MCF 10A (cell line): Measurements from ENCODE around the gene TTC33. TPM values are rescaled to one million over a fixed set of nuclear protein-coding genes. Genes with fewer than 3 reads are reported as not detected.
"Not testable (repeated sequence)": the region's sequence is repeated elsewhere in the genome, so short reads cannot be mapped to it uniquely, and the experiment has no call there.

Experiments
- BruUV-seq: library from RNA; stranded (reverse); fragments of 400-500 nt; replicated peaks from 2 replicates; lab custom pipeline; 2021; lab: Mats Ljungman, UMichigan
- CTCF ChIA-PET: fragments of 300-600 bp; sonication (Branson Sonifier 250); formaldehyde crosslinking; extraction: SDS; loops from one replicate; lab custom pipeline; 2021; ENCODE audit warnings: antibody characterized with exemption, inconsistent platforms; lab: Yijun Ruan, JAX
- POLR2A ChIA-PET: fragments of 300-600, 350-650 bp; sonication (Branson Sonifier 250); formaldehyde crosslinking; extraction: SDS; loops from one replicate; lab custom pipeline; 2020; ENCODE audit warnings: antibody characterized with exemption, inconsistent platforms; lab: Yijun Ruan, JAX
- DNase-seq: peaks from one replicate; pipeline ENCODE4 v3.0.0-alpha.2; 2018; ENCODE audit not compliant: unreplicated experiment
- H3K27ac Mint-ChIP-seq: one replicate; pipeline ENCODE4 v1.8.0; 2022; ENCODE audit warnings: mild to moderate bottlenecking, low read depth, mixed read lengths; ENCODE audit not compliant: unreplicated experiment
- H3K27me3 Mint-ChIP-seq: one replicate; pipeline ENCODE4 v1.8.0; 2022; ENCODE audit warnings: mixed read lengths; ENCODE audit not compliant: insufficient read depth, unreplicated experiment
- H3K36me3 Mint-ChIP-seq: one replicate; pipeline ENCODE4 v1.8.0; 2022; ENCODE audit warnings: mild to moderate bottlenecking, moderate library complexity, mixed read lengths; ENCODE audit not compliant: insufficient read depth, unreplicated experiment
- H3K4me1 Mint-ChIP-seq: one replicate; pipeline ENCODE4 v1.8.0; 2022; ENCODE audit warnings: mixed read lengths; ENCODE audit not compliant: insufficient read depth, unreplicated experiment
- H3K4me3 Mint-ChIP-seq: one replicate; pipeline ENCODE4 v1.8.0; 2022; ENCODE audit warnings: mild to moderate bottlenecking, moderate library complexity, mixed read lengths; ENCODE audit not compliant: unreplicated experiment
- H3K9me3 Mint-ChIP-seq: one replicate; pipeline ENCODE4 v1.8.0; 2022; ENCODE audit warnings: mixed read lengths; ENCODE audit not compliant: unreplicated experiment
- intact Hi-C: fragments of 100-400 bp; cut with micrococcal nuclease; formaldehyde crosslinking; loops from 2 replicates; pipeline ENCODE4 v1.14.1; 2022
- total RNA-seq: library from RNA; stranded (reverse); gene quantifications from 2 replicates; pipeline ENCODE4 v1.2.3, GENCODE V29; 2022
- TF ChIP-seq, protein P1 (sequence below): fragments of 200-600 bp; IDR thresholded peaks from one replicate; pipeline ENCODE4 v1.8.0; 2022; ENCODE audit warnings: antibody characterized with exemption, mild to moderate bottlenecking; ENCODE audit not compliant: unreplicated experiment

Gene TTC33
- total RNA-seq, 1 experiment from 2014 or later = 13.3 TPM

- no peaks in the 10 kb centered on the region for H3K27me3 Mint-ChIP-seq
- no peak overlapping the region for H3K27ac Mint-ChIP-seq
- DNase-seq = no peak
- TF ChIP-seq, protein P1, sequence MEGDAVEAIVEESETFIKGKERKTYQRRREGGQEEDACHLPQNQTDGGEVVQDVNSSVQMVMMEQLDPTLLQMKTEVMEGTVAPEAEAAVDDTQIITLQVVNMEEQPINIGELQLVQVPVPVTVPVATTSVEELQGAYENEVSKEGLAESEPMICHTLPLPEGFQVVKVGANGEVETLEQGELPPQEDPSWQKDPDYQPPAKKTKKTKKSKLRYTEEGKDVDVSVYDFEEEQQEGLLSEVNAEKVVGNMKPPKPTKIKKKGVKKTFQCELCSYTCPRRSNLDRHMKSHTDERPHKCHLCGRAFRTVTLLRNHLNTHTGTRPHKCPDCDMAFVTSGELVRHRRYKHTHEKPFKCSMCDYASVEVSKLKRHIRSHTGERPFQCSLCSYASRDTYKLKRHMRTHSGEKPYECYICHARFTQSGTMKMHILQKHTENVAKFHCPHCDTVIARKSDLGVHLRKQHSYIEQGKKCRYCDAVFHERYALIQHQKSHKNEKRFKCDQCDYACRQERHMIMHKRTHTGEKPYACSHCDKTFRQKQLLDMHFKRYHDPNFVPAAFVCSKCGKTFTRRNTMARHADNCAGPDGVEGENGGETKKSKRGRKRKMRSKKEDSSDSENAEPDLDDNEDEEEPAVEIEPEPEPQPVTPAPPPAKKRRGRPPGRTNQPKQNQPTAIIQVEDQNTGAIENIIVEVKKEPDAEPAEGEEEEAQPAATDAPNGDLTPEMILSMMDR = no peak
- no peak overlapping the region for H3K4me3 Mint-ChIP-seq
- no TSS peak for BruUV-seq
- CTCF ChIA-PET = interaction anchor here (0.6 kb wide), 1 partner anchor 46 kb away, joined by 3 read pairs; no protein-coding TSS in a partner anchor
- H3K9me3 Mint-ChIP-seq = no peaks in the 10 kb centered on the region
- peaks cover 6% of the 10 kb centered on the region for H3K4me1 Mint-ChIP-seq
- intact Hi-C loops = no loop called here
- POLR2A ChIA-PET = interaction anchor here (0.6 kb wide), 1 partner anchor 50 kb away, joined by 3 read pairs; no protein-coding TSS in a partner anchor
- H3K36me3 Mint-ChIP-seq = peaks cover 5% of the 10 kb centered on the region
Observed at GRCh38 chr5:40666657-40667056, 89.1 kb downstream of the TTC33 start.

- ChIA-PET CTCF (interaction anchor here (0.6 kb wide), 1 partner anchor 45 kb away, joined by 3 read pairs; no protein-coding TSS in a partner anchor), POLR2A (interaction anchor here (1.1 kb wide), 1 partner anchor 69 kb away, joined by 3 read pairs; no protein-coding TSS in a partner anchor)
- Mint-ChIP-seq H3K36me3 (peaks cover 5% of the 10 kb centered on the region), H3K4me3 (no peak overlapping the region), H3K27ac (no peak overlapping the region), H3K9me3 (no peaks in the 10 kb centered on the region), H3K4me1 (peaks cover 6% of the 10 kb centered on the region), H3K27me3 (no peaks in the 10 kb centered on the region)
- TF ChIP-seq, protein P1 = no peak
- DNase-seq = no peak
- intact Hi-C loops = no loop called here
- no TSS peak for BruUV-seq
Observed at GRCh38 chr5:40665635-40666298, 90.0 kb downstream of the TTC33 start.

- H3K9me3 Mint-ChIP-seq = no peaks in the 10 kb centered on the region
- BruUV-seq = no TSS peak
- CTCF ChIA-PET = interaction anchor here (0.7 kb wide), 1 partner anchor 17 kb away, joined by 3 read pairs; no protein-coding TSS in a partner anchor
Observed at GRCh38 chr5:40660751-40661150, 95.0 kb downstream of the TTC33 start.

DNA sequence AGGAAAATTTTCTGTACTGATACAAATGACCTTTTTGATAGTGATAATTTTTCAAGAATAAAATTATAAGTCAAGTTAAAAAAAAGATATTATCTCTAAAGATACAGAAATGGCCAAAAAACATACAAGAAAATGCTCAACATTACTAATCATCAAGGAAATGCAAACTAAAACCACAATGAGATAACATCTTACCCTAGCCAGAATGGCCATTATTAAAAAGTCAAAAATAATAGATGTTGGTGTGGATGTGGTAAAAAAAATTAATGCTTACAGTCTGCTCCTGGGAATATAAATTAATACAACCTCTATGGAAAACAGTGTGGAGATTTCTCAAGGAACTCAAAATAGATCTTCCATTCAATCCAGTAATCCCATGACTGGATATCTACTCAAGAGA, 99.0 kb downstream of the TTC33 start:
- TF ChIP-seq, protein P1 = no peak
- Mint-ChIP-seq H3K4me1 (peaks cover 8% of the 10 kb centered on the region), H3K27me3 (no peaks in the 10 kb centered on the region), H3K36me3 (no peaks in the 10 kb centered on the region), H3K4me3 (no peak overlapping the region), H3K27ac (no peak overlapping the region), H3K9me3 (no peaks in the 10 kb centered on the region)
- CTCF ChIA-PET = interaction anchor here (0.7 kb wide), 1 partner anchor 44 kb away, joined by 3 read pairs; no protein-coding TSS in a partner anchor
- DNase-seq = no peak
- POLR2A ChIA-PET = no interaction called here
- BruUV-seq = no TSS peak
- intact Hi-C loops = no loop called here

More at GRCh38 chr5:40660751-40661150, 95.0 kb downstream of the TTC33 start:
- H3K36me3 Mint-ChIP-seq = peaks cover 5% of the 10 kb centered on the region
- no peaks in the 10 kb centered on the region for H3K4me1 Mint-ChIP-seq
- no peak overlapping the region for H3K27ac Mint-ChIP-seq
- no peak for DNase-seq
- POLR2A ChIA-PET = no interaction called here
- H3K27me3 Mint-ChIP-seq = no peaks in the 10 kb centered on the region
- intact Hi-C loops = no loop called here
- no peak overlapping the region for H3K4me3 Mint-ChIP-seq
- TF ChIP-seq, protein P1 = no peak

GRCh38 chr5:40656091-40656490, 99.7 kb downstream of the TTC33 start:
- H3K36me3 Mint-ChIP-seq, H3K4me1 Mint-ChIP-seq, H3K9me3 Mint-ChIP-seq, DNase-seq, H3K4me3 Mint-ChIP-seq, intact Hi-C loops, BruUV-seq, POLR2A ChIA-PET, CTCF ChIA-PET, H3K27ac Mint-ChIP-seq, H3K27me3 Mint-ChIP-seq: not testable (repeated sequence)
